Measurements from ENCODE around the gene COL23A1.

- TF ChIP-seq CREB1 (IDR thresholded peaks at IDR 0.05) (no peak), POLR2A (IDR thresholded peaks at IDR 0.05; ENCODE audit: control extremely low read depth in 1 of 2, low read depth in 2 of 2, low read length in 2 of 2) (no peak), TCF12 (IDR thresholded peaks at IDR 0.05; ENCODE audit: low read depth, low read length) (no peak), JUN (IDR thresholded peaks at IDR 0.05; ENCODE audit: low read depth, low read length) (no peak), TAF1 (IDR thresholded peaks at IDR 0.05; ENCODE audit: low read depth, low read length) (no peak), SIN3A (conservative IDR thresholded peaks at IDR 0.05 in 1 of 2, IDR thresholded peaks at IDR 0.05 in 1 of 2; ENCODE audit: low read depth in 1 of 2, low read length in 2 of 2) (no peak), YY1 (IDR thresholded peaks at IDR 0.05; ENCODE audit: low read depth, low read length) (no peak), EZH2 (IDR thresholded peaks at IDR 0.05; ENCODE audit: low read depth, low read length, severe bottlenecking) (no peak), JUND (IDR thresholded peaks at IDR 0.05; ENCODE audit: low read length) (no peak), RFX5 (IDR thresholded peaks at IDR 0.05; ENCODE audit: borderline replicate concordance, low read depth, low read length) (no peak), BCL11A (IDR thresholded peaks at IDR 0.05; ENCODE audit: low read depth in 2 of 2, low read length in 2 of 2) (no peak)
- TF ChIP-seq, protein P1, sequence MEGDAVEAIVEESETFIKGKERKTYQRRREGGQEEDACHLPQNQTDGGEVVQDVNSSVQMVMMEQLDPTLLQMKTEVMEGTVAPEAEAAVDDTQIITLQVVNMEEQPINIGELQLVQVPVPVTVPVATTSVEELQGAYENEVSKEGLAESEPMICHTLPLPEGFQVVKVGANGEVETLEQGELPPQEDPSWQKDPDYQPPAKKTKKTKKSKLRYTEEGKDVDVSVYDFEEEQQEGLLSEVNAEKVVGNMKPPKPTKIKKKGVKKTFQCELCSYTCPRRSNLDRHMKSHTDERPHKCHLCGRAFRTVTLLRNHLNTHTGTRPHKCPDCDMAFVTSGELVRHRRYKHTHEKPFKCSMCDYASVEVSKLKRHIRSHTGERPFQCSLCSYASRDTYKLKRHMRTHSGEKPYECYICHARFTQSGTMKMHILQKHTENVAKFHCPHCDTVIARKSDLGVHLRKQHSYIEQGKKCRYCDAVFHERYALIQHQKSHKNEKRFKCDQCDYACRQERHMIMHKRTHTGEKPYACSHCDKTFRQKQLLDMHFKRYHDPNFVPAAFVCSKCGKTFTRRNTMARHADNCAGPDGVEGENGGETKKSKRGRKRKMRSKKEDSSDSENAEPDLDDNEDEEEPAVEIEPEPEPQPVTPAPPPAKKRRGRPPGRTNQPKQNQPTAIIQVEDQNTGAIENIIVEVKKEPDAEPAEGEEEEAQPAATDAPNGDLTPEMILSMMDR (IDR thresholded peaks at IDR 0.05; ENCODE audit: control extremely low read depth in 1 of 3, insufficient read depth in 1 of 3, low read depth in 1 of 3, low read length in 3 of 3), result no peak
Measured at GRCh38 chr5:178450121-178451028, 139.8 kb downstream of the COL23A1 start.

Data from H1 (cell line).